GM19395 (cell line): ENCODE data around the gene MTX1.
"Not testable (repeated sequence)": the region's sequence is repeated elsewhere in the genome, so short reads cannot be mapped to it uniquely, and the experiment has no call there.

Experiments used
- ATAC-seq: cut with Tn5 transposase; IDR thresholded peaks from one replicate; pipeline ENCODE4 v1.9.1; 2021; ENCODE audit warnings: mild to moderate bottlenecking, moderate library complexity; ENCODE audit not compliant: unreplicated experiment

Gene MTX1

GRCh38 chr1:155208541-155209311 lies at the start of gene MTX1:
TSS of gene MTX1 (plus strand) at chr1:155208695. CDS start at chr1:155208805, 110 bp downstream.
- ATAC-seq: peak; percentile 84

GRCh38 chr1:155158991-155159390 lies 49.5 kb upstream of the MTX1 start:
- ATAC-seq: no peak

- ATAC-seq: no peak
Observed at GRCh38 chr1:155160128-155160527, 48.4 kb upstream of the MTX1 start.

- ATAC-seq: not testable (repeated sequence)
Observed at GRCh38 chr1:155162631-155163030, 45.9 kb upstream of the MTX1 start.

GRCh38 chr1:155163785-155164184 lies 44.7 kb upstream of the MTX1 start:
- ATAC-seq: not testable (repeated sequence)

- ATAC-seq: not testable (repeated sequence)
Observed at GRCh38 chr1:155164625-155165024, 43.9 kb upstream of the MTX1 start.

- ATAC-seq: no peak
Observed at GRCh38 chr1:155166051-155166470, 42.4 kb upstream of the MTX1 start.

- no peak for ATAC-seq
Observed at GRCh38 chr1:155166471-155167165, 41.9 kb upstream of the MTX1 start.

- no peak for ATAC-seq
Observed at GRCh38 chr1:155167166-155168104, 41.1 kb upstream of the MTX1 start.

GRCh38 chr1:155168105-155168445 lies 40.4 kb upstream of the MTX1 start:
- ATAC-seq: not testable (repeated sequence)

- ATAC-seq: no peak
Observed at GRCh38 chr1:155168456-155169210, 39.9 kb upstream of the MTX1 start.

GRCh38 chr1:155169541-155169940 lies 39.0 kb upstream of the MTX1 start:
- ATAC-seq: no peak

GRCh38 chr1:155170101-155170785 lies 38.3 kb upstream of the MTX1 start:
- no peak for ATAC-seq

GRCh38 chr1:155170806-155171205 lies 37.7 kb upstream of the MTX1 start:
- no peak for ATAC-seq

- ATAC-seq: peak; percentile 20
Observed at GRCh38 chr1:155171836-155172731, 36.4 kb upstream of the MTX1 start.

- peak; percentile 76 for ATAC-seq
Observed at GRCh38 chr1:155172732-155173477, 35.6 kb upstream of the MTX1 start, which contains the start of gene KRTCAP2. TSS of gene KRTCAP2 (minus strand) at chr1:155173304. CDS start at chr1:155173224, 80 bp downstream.

GRCh38 chr1:155173478-155174323 lies 34.8 kb upstream of the MTX1 start, which contains the start of gene TRIM46:
TSS of gene TRIM46 (plus strand) at chr1:155173849. CDS start at chr1:155173967, 118 bp downstream.
- ATAC-seq: no peak
